Stimulated activated CD8-positive, alpha-beta memory T cell treated with anti-CD3 and anti-CD28 coated beads, Interleukin-7, amount 100 ng/mL, for 48 hours (primary cell): Measurements from ENCODE around the gene FAM131B.
A peak's percentile ranks its signal among the peaks of the same experiment; 100 is the strongest.

Source experiments
- DNase-seq, 2 donors: peaks; one replicate each; pipeline ENCODE4 v3.0.0-alpha.2; 2020; ENCODE audit warnings: low read depth in 1 of 2; ENCODE audit errors: extremely low read depth in 1 of 2

The FAM131B gene

DNA sequence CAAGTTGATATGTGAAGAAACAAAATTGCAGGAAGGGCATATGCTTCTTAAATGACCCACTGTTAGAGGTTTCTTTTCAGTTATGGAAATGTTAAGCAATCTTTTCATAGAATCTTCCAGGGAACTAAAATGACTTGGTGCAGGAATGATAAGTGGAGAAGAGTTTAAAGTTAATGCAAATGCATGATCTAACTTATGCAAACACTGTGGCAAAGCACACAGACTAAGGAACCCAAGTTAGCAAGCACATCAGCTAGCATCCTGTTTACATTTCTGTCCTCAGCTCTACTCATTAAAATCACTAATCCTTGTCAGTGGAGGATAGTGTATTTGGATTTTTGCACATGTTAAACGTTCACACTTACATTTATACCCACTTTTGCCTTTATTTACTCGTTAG is 37.3 kb downstream of the FAM131B start:
- DNase-seq: no peak

GRCh38 chr7:143323653-143324052 is 38.9 kb downstream of the FAM131B start:
- no peak for DNase-seq

- DNase-seq: no peak
Observed at GRCh38 chr7:143322760-143323633, 39.5 kb downstream of the FAM131B start.

GRCh38 chr7:143321734-143322133 is 40.8 kb downstream of the FAM131B start:
- DNase-seq: no peak

DNA sequence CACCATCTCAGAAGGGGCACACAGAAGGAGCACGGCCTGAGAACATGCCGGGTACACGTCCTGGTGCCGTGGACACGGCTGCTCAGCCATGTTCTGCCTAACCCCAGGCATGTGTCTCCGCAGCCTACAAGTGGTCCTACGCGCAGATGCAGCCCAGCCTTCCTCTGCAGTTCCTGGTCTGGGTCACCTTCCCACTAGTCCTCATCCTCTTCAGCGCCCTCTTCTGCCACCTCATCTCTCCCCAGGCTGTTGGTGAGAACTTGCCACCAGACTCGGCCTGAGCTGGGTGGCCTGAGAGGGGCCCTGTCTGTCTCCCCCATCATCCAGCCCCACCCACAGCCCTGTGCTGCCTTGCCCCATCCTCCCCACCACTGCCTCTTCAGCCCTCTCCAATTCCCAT is 41.3 kb downstream of the FAM131B start:
- DNase-seq: no peak

DNA sequence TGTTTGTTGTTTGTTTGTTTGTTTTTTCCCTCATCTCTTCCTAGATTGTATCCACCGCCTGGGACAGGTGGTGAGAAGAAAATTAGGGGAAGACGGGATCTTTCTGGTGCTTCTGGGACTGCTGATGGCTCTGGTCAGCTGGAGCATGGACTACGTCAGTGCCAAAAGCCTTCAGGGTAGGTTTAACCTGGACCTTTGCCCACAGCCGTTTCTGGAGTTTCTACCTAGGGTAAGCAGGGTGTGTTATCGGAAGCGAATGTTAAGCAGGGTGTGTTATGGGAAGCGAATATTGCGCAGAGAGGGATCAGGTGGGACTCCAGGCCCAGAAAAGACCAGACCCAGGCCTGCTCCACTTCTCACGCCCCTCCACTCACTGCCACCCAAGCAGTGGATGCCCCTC is 41.9 kb downstream of the FAM131B start:
- DNase-seq: no peak

- DNase-seq: no peak
Observed at GRCh38 chr7:143318661-143319060, 43.9 kb downstream of the FAM131B start.

GRCh38 chr7:143316492-143316891 is 46.0 kb downstream of the FAM131B start:
- DNase-seq: no peak

DNA sequence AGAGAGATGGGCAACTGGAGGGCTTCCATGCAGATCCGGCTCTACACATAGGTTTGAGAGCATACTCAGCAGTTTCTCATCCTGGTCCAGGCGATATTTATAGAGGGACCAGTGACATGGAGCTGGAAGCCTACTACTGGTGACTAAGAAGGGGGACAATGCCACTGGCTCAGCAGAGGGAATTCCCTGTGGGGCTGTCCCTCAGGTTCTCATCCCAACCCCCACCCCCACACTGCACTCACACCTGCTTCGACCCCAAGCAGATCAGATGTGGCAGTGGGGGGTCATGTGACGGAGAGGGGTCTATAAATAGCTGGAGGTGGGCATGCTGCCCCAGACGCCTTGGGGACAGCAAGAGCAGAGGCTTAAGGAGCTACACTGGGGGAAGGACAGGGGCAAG is 46.7 kb downstream of the FAM131B start, which contains the start of gene CLCN1:
TSS of gene CLCN1 (plus strand) at position 336 of the 400 bp plus-strand sequence. CDS start 102 bp downstream, outside the sequence.
- no peak for DNase-seq

GRCh38 chr7:143314127-143314526 is 48.4 kb downstream of the FAM131B start:
- no peak for DNase-seq

DNA sequence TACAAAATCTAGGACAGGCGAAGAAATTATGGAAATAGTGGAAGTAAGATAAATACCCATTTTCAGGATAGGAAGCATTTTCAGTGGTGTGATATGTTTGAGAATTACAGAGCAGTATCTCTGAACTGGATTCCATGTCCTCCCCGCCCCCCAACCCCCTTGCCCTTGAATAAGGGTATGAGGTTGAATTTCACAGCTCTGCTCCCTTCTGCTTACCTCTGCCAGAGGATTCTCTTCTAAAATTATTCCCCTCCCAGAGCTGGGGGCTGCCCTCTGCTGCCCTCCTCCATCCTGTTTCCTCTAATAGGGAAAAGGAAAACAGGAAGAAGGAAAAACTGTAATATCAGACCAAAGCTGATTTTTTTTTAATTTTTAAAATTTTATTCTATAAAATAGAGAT is 53.9 kb downstream of the FAM131B start:
- DNase-seq: no peak

DNA sequence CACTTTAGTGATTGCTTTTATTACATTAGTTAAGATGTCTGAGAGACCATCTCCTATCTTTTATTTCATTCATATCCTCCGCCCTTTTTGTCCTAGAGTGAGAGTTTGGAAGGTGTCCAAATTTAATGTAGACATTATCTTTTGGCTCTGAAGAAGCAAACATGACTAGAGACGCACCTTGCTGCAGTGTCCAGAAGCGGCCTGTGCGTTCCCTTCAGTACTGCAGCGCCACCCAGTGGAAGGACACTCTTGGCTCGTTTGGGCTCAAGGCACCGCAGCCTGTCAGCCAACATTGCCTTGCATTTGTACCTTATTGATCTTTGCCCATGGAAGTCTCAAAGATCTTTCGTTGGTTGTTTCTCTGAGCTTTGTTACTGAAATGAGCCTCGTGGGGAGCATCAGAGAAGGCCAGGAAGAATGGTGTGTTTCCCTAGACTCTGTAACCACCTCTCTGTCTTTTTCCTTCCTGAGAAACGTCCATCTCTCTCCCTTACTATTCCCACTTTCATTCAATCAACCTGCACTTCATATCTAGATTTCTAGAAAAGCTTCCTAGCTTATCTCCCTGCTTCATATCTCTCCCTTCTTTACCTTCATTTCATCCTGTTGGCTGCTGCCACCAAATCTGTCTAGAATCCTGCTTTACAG is 57.0 kb downstream of the FAM131B start:
- DNase-seq: peak in 1 of 2 donors; percentile 66

DNA sequence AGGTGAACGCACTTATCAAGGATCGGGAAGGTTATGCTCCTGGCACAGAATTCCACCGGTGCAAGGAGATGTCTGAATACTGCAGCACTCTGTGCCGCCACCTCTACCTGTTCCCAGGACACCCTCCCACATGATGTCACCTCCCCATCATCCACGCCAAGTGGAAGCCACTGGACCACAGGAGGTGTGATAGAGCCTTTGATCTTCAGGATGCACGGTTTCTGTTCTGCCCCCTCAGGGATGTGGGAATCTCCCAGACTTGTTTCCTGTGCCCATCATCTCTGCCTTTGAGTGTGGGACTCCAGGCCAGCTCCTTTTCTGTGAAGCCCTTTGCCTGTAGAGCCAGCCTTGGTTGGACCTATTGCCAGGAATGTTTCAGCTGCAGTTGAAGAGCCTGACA is 57.6 kb downstream of the FAM131B start:
- no peak for DNase-seq

DNA sequence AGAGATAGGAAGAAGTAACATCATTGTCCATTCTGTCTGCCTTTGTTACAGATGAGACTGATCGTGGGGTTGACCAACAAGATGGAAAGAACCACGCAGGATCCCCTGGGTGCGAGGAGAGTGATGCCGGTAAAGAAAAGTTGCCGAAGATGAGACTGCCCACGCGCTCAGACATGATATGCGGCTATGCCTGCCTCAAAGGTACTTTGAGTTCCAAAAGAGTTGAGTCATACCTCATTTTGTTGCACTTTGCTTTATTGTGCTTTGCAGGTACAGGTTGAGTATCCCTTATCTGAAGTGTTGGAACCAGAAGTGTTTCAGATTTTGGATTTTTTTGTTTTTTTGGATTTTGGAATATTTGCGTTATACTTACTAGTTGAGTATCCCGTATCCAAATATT is 58.8 kb downstream of the FAM131B start:
- DNase-seq: no peak
